Duodenal mucosa (tissue), 2 donors: Measurements from ENCODE around the gene ATP4B.

Experiments used
- H3K27ac ChIP-seq: one replicate; pipeline ENCODE4 v1.7.0; 2013; ENCODE audit warnings: low read depth, low read length
- H3K27me3 ChIP-seq, 2 donors: one replicate each; pipeline ENCODE4 v1.7.0; 2013; ENCODE audit warnings: low read length in 2 of 2, control low read depth in 1 of 2; ENCODE audit not compliant: insufficient read depth in 2 of 2, control insufficient read depth in 1 of 2
- H3K36me3 ChIP-seq, 2 donors: one replicate each; pipeline ENCODE4 v1.7.0; 2013; ENCODE audit warnings: low read length in 2 of 2, control low read depth in 1 of 2; ENCODE audit not compliant: insufficient read depth in 2 of 2, control insufficient read depth in 1 of 2
- H3K4me1 ChIP-seq, 2 donors: one replicate each; pipeline ENCODE4 v1.7.0; 2013; ENCODE audit warnings: low read length in 2 of 2, control low read depth in 1 of 2; ENCODE audit not compliant: insufficient read depth in 2 of 2, control insufficient read depth in 1 of 2
- H3K4me3 ChIP-seq, 2 donors: one replicate each; pipeline ENCODE4 v1.7.0; 2013; ENCODE audit warnings: low read length in 2 of 2, low read depth in 1 of 2
- H3K9ac ChIP-seq, 2 donors: one replicate each; pipeline ENCODE4 v1.7.0; 2013; ENCODE audit warnings: low read length in 2 of 2, low read depth in 1 of 2
- H3K9me3 ChIP-seq, 2 donors: one replicate each; pipeline ENCODE4 v1.7.0; 2013; ENCODE audit warnings: low read length in 2 of 2, control low read depth in 1 of 2; ENCODE audit not compliant: control insufficient read depth in 1 of 2

The ATP4B gene

GRCh38 chr13:113650731-113651148 is 7.3 kb downstream of the ATP4B start:
- Histone ChIP-seq H3K9me3 (no peaks in the 10 kb centered on the region), H3K4me1 (peaks cover 7 to 13% of the 10 kb centered on the region in 2 donors), H3K27me3 (no peaks in the 10 kb centered on the region), H3K27ac (no peak overlapping the region), H3K4me3 (no peak overlapping the region), H3K9ac (no peak overlapping the region), H3K36me3 (no peaks in the 10 kb centered on the region)

GRCh38 chr13:113650275-113650674 is 7.7 kb downstream of the ATP4B start:
- Histone ChIP-seq H3K27ac (no peak overlapping the region), H3K36me3 (no peaks in the 10 kb centered on the region), H3K27me3 (no peaks in the 10 kb centered on the region), H3K9me3 (no peaks in the 10 kb centered on the region), H3K4me3 (no peak overlapping the region), H3K4me1 (peaks cover 7 to 13% of the 10 kb centered on the region in 2 donors), H3K9ac (no peak overlapping the region)

- Histone ChIP-seq H3K36me3 (no peaks in the 10 kb centered on the region), H3K9ac (no peak overlapping the region), H3K4me3 (no peak overlapping the region), H3K27me3 (no peaks in the 10 kb centered on the region), H3K9me3 (no peaks in the 10 kb centered on the region), H3K27ac (no peak overlapping the region), H3K4me1 (peaks cover 7 to 13% of the 10 kb centered on the region in 2 donors)
Observed at GRCh38 chr13:113649212-113649611, 8.8 kb downstream of the ATP4B start.

- Histone ChIP-seq H3K9me3 (no peaks in the 10 kb centered on the region), H3K36me3 (no peaks in the 10 kb centered on the region), H3K4me3 (peak overlapping the region; percentile 57 to 68), H3K9ac (no peak overlapping the region), H3K4me1 (peaks cover 7 to 13% of the 10 kb centered on the region in 2 donors), H3K27ac (no peak overlapping the region), H3K27me3 (no peaks in the 10 kb centered on the region)
Observed at GRCh38 chr13:113648216-113648610, 9.8 kb downstream of the ATP4B start.

- H3K27me3 ChIP-seq = no peaks in the 10 kb centered on the region
- H3K27ac ChIP-seq = peak overlapping the region; percentile 63
- peaks cover 7 to 13% of the 10 kb centered on the region in 2 donors for H3K4me1 ChIP-seq
- no peaks in the 10 kb centered on the region for H3K36me3 ChIP-seq
- peak overlapping the region; percentile 57 to 68 for H3K4me3 ChIP-seq
- no peaks in the 10 kb centered on the region for H3K9me3 ChIP-seq
- H3K9ac ChIP-seq = no peak overlapping the region
Observed at GRCh38 chr13:113647351-113648215, 10.4 kb downstream of the ATP4B start.

GRCh38 chr13:113646921-113647340 is 11.1 kb downstream of the ATP4B start:
- Histone ChIP-seq H3K4me3 (no peak overlapping the region), H3K36me3 (peaks cover 0 to 4% of the 10 kb centered on the region in 2 donors), H3K27ac (peak overlapping the region; percentile 20), H3K9ac (no peak overlapping the region), H3K9me3 (no peaks in the 10 kb centered on the region), H3K4me1 (peaks cover 7 to 13% of the 10 kb centered on the region in 2 donors), H3K27me3 (no peaks in the 10 kb centered on the region)

- Histone ChIP-seq H3K27me3 (no peaks in the 10 kb centered on the region), H3K36me3 (peaks cover 0 to 4% of the 10 kb centered on the region in 2 donors), H3K9me3 (no peaks in the 10 kb centered on the region), H3K4me3 (no peak overlapping the region), H3K9ac (no peak overlapping the region), H3K27ac (no peak overlapping the region), H3K4me1 (peaks cover 7 to 13% of the 10 kb centered on the region in 2 donors)
Observed at GRCh38 chr13:113646376-113646775, 11.6 kb downstream of the ATP4B start.

GRCh38 chr13:113645329-113645728 is 12.7 kb downstream of the ATP4B start:
- Histone ChIP-seq H3K27ac (no peak overlapping the region), H3K4me1 (peaks cover 7 to 13% of the 10 kb centered on the region in 2 donors)

GRCh38 chr13:113644800-113645199 is 13.2 kb downstream of the ATP4B start:
- Histone ChIP-seq H3K4me3 (no peak overlapping the region), H3K27ac (no peak overlapping the region), H3K36me3 (peaks cover 0 to 15% of the 10 kb centered on the region in 2 donors), H3K9me3 (no peaks in the 10 kb centered on the region), H3K9ac (no peak overlapping the region), H3K4me1 (peaks cover 7 to 13% of the 10 kb centered on the region in 2 donors), H3K27me3 (no peaks in the 10 kb centered on the region)

More at GRCh38 chr13:113645329-113645728, 12.7 kb downstream of the ATP4B start:
- peaks cover 0 to 9% of the 10 kb centered on the region in 2 donors for H3K36me3 ChIP-seq
- no peak overlapping the region for H3K4me3 ChIP-seq
- no peak overlapping the region for H3K9ac ChIP-seq
- H3K27me3 ChIP-seq = no peaks in the 10 kb centered on the region
- no peaks in the 10 kb centered on the region for H3K9me3 ChIP-seq

GRCh38 chr13:113643593-113643992 is 14.4 kb downstream of the ATP4B start:
- Histone ChIP-seq H3K4me3 (no peak overlapping the region), H3K27me3 (no peaks in the 10 kb centered on the region), H3K36me3 (peaks cover 8 to 27% of the 10 kb centered on the region in 2 donors), H3K4me1 (peaks cover 7 to 13% of the 10 kb centered on the region in 2 donors), H3K9me3 (no peaks in the 10 kb centered on the region), H3K9ac (no peak overlapping the region), H3K27ac (no peak overlapping the region)
